GM21526 (cell line): ENCODE data around the gene PHGDH.
A peak's percentile ranks its signal among the peaks of the same experiment; 100 is the strongest.

Experiments
- ATAC-seq: cut with Tn5 transposase; IDR thresholded peaks from one replicate; pipeline ENCODE4 v1.9.1; 2021; ENCODE audit warnings: moderate library complexity; ENCODE audit not compliant: unreplicated experiment, low FRiP score

PHGDH gene

DNA sequence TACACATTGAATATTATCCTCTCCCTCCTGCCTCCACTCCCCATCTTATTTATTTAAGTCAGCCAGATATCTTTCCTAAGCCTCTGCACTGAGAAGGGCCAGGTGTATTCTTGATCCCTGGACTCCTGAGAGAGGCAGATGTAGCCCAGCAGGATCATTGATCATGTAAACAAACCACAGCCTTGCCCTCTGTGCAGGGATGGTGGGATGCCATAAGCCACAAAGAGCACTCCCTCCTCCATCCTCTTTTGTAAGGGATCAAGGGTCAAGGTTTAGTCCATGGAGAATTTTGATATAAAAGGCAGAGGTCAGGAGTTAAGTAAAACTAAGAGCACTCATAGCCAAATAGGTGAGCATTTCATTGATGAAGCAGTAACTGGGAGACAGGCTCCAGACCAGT lies 17.3 kb downstream of the PHGDH start:
- ATAC-seq, result no peak

DNA sequence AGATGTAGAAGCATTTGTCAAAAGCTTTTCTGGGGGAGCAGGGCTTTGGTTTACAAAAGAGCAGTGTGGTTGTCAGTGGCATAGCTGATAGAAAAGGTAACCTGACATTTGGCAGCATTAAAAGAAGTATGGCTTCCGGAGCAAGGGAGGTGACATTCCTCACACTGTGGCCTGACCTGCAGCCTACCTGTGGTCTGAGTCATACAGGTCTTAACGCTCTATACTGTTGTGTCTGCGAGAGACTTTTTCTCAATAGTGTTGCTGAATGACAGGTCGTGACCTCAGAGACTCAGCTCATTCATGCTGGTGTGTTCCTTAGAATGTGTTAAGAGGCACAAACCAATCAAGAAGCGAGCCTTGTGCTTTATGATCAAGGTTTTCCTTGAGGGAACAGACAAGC lies 19.3 kb downstream of the PHGDH start:
- ATAC-seq, result no peak

DNA sequence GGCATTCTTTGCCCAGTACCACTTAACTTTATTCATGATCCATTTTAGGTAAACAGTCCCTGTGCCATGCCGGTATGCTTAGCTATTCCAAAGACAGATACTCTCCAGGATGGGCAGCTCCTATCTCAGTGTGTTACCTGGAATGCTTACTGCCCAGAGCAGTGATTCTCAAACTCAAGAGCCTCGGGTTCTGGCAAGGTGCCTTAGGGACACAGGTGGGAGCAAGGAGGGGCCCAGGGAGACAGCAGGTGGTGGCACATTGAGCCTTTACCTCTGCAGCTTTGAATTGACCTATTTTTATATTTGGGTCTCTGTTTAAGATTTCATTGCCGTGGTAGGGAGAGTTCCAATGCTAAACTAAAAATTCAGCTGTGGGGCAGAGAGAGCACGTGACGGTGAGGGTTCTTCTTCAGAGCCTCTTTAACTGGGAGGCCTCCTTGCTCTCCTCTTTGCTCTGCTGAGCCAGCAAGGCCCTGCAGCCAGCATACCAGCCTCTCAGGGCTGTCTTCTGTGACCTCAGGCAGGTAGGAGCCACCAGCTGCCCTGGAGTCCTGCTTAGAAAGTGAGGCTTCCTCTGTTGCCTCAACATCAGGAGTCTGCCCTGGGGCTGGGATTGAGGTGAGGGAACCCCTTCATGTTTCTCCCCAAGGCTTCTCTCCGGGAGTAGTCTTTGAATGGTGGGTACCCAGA lies 20.2 kb downstream of the PHGDH start:
- ATAC-seq, result no peak

DNA sequence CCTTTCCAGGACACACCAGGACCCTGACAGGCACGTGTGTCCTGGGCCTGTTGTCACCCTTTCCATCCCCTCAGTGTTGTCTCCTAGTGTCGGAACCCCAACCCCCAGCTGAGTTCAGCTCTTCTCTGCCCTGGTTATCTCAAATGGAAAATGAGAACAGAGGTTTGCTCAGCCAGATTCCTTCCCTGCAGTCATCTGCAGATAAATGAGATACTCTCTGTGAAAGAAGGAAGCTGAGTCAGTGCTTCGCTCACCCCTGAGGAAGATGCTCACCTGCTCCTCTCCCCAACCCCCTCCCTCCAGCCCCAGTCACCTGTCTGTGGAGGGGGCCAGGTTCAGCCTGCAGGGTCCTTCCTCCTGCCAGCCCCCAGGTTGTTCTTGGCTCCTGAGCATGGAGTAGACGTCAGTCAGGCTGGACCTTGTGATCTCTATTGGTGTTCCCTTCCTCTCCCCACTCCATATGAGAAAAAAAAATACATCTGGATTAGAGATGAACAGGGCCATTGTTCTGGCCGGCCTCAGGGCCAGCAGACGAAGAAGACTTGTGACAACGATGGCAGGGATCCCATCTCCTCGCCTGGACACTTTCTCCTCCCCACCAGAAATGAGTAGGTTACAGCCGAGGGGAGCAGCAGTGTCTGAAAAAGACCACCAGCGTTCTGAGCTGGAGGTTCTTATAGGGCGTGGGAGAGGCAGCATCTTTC lies 20.9 kb downstream of the PHGDH start:
- no peak for ATAC-seq

DNA sequence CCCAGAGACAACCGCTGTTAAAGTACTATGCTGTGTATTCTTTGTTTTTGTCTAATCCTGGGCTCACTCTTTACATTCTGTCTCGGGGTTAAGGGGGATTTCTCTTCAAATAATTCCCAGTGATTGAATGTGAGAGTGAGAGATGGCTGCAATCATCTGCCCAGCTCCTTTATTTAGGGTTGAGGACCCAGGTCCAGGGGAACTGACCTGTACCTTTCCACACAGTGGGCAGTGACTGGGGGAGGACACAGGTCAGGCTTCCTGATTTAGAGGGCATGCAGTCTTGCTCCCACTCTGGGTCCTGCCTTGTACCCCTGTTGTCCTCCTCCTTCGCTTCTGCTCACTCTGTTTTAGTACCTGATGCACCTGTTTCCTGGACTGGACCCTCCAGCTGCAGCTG lies 22.0 kb downstream of the PHGDH start:
- no peak for ATAC-seq

DNA sequence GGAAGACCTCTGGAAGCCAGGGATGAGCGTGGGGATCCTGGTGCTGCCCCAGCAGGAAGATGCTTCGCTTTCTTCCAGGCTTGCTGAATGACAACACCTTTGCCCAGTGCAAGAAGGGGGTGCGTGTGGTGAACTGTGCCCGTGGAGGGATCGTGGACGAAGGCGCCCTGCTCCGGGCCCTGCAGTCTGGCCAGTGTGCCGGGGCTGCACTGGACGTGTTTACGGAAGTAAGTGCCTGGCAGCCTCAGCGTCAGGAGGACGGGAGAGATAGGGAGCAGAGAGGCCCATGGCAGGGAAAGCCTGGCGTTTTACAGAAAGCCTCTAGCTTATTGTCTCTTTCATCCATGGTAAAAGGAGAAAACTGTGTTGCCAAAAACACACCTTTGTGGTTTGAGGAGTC lies 23.5 kb downstream of the PHGDH start:
- no peak for ATAC-seq

DNA sequence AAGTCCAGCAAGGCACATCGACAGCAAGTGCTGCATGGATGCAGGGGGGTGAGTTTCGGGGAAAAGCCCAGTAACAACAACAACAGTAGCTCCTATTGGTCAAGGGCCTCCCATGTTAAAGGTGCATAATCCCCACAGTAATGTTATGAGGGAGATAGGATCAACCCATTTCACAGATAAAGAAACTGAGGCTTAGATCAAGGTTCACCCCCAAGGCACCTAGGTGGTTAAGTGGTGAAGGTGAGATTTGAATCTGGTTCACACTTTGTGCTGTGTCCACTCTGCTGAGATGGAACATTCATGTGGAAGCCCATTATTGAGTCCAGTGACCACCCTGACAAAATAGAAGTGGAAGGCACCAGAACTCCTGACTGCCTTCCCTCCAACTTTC lies 24.9 kb downstream of the PHGDH start:
- no peak for ATAC-seq

DNA sequence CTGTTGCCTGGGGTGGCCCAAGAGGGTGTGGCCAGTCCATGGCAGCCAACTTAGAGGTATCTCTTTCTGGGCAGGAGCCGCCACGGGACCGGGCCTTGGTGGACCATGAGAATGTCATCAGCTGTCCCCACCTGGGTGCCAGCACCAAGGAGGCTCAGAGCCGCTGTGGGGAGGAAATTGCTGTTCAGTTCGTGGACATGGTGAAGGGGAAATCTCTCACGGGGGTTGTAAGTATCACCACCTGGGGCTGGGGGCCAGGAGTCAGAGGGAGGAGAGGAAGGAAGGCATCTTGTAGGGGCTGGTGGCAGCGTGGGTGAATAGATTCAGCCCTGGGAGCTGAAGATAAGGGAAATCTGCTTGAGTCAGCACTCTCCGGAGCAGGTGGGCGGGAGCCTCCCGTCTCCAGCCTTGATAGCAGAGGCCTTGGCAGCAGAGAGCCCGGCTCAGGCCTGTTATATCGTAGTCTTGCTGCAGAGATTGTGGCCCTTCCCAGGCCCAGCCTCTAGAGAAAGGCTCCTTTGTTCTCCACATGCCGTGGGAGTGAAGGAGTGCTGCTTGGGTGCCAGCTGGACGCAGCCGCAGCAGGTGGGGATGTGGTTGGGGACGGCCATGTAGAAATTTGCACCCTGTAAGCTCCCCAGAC lies 25.4 kb downstream of the PHGDH start:
- ATAC-seq, result no peak

DNA sequence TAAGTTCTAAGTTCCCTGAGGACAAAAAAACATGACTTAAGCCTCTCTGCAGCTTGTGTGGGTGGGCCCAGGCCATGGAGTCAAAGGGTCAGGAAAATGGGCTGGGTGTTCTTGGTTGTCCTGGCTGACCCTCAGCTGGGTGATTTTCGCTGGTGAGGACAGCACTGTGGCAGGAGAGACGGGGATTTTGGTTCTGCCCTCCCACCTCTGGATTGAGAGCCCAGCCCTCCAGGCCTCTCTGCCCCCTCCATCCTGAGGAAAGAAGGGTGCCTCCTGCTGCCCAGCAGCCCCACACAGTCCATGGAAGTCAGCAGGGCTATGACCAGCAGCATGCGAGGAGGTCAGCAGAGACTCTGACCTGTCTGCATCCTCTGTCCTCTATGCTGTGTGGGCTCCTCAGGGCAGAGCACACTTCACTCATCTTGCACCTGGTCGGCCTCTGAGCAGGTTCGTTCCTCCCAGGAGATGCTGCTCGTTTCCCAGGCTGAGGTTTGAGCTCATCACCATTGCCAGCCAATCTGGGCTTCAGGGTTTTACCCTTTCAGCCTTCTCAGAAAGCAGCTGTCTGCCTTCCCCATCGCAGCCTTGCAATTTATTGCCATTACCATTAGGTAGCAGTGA lies 26.5 kb downstream of the PHGDH start:
- no peak for ATAC-seq

DNA sequence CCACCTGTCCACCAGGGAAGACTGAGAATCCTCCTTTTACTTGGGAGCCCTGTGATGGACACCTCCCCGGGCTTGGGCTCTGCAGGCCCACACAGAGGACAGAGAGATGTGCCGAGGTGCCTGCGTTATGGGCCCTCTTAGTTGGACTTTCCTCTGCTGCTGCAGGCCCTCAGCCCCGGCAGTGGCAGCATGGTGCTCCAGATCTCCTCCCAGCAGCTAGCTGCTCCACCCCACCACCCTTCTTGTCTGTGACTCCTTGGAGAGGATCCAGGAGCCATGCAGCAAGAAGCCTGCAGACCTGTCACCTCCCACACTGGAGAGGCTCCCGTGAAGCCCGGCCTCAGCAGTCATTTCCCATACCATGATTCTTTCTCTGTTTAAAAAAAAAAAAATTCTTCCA lies 27.4 kb downstream of the PHGDH start:
- no peak for ATAC-seq

DNA sequence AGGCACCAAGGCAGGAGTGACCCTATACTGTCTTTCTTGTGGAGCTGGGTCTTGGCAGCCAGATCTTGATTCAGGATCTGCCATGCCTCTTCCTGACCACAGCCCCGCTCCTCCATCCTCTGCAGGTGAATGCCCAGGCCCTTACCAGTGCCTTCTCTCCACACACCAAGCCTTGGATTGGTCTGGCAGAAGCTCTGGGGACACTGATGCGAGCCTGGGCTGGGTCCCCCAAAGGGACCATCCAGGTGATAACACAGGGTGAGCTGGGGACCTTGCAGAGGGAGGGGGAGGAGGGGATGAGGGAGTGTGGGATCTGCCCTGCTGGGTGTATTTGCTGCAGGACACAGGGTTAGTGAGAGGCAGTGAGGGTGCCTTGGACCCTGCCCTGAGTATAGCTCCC lies 28.5 kb downstream of the PHGDH start:
- ATAC-seq, result no peak

DNA sequence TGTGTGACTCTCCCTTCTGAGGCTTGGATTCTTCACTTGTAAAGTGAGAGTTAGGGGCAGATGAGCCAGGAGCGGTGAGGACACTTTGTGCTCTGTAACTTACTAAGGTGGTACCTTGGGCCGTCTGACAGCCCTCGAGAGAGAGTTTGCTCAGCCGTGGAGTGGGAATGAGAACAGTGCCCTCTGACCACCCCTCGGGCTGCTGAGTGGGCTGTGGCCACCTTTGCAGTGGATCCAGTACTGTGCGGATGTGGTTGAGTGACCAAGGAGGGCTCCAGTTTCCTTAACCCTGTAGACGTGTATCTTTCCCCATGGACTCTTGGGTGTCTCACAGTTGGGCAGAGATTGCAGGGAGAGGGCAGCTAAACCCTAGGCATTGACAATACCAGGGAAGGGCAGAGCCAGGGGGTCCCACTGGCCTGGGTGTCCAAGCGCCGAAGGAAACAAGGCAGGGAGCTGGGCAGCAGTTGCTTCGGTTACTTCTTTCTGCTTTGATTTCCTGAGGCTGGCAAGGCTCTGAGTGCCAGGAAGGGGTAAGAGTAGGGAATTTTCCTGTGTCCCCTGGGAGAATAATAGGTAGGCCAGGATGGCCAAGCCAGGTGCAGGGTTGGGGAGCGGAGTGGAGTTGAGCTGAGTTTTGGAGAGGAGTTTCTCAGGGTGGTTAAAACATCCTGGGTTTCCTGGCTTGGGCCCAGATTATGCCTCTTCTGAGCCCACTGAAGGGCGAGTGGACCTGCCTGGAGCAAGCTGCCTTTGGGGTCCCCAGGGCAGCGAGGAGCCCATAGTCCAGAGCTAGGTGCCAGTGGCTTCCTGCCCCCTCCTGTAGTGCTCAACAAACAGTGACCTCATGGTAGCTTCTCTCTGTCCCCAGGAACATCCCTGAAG lies 29.4 kb downstream of the PHGDH start:
- no peak for ATAC-seq

DNA sequence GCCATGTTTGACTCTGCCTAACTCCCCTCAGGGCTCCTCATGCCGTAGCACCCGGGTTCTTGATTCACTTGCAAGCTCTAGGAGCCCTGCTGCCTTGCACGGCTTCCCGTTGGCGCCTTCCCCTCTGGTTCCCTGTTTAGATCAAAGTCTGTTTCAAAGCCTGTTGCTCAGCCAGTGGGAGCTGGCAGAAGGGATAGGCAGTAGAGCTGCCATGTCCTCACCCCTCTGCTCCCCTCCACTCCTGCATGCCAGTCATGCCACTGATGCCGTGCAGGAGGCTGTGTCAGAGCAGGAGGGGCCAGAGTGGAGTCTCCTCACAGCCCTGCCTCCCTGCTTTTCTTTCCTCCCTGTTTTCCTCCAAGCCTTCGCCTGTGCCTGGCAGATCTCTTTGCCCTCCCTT lies 30.5 kb downstream of the PHGDH start:
- ATAC-seq, result no peak

DNA sequence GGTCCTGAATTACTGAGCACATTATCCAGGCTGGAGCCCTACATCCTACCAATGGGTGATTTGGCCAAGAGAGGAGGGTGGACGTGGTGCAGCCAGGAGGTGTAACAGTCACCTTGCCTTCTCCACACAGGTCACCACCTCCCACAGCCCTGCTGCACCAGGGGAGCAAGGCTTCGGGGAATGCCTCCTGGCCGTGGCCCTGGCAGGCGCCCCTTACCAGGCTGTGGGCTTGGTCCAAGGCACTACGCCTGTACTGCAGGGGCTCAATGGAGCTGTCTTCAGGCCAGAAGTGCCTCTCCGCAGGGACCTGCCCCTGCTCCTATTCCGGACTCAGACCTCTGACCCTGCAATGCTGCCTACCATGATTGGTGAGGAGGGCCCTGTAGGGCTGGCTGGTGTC lies 30.9 kb downstream of the PHGDH start:
- ATAC-seq, result no peak

DNA sequence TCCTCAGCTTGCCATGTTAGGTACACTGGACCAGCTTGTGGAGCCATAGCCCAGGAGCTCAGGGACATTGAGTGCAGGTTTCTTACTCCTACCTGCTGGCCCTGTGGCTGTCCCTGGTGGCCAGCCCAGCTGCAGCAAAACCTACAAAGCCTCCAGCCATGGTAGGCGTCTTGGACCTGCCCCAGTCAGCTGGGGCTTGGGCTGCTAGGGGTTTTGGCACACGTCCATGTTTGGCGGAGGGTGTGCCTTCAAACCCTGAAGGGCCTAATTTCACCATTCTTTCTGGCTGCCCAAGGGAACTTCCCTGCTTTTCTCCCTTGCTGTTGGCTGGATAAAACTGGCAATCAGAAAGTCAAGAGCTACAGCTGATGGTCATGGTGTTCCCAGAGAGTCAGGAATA lies 31.6 kb downstream of the PHGDH start:
- ATAC-seq, result no peak

DNA sequence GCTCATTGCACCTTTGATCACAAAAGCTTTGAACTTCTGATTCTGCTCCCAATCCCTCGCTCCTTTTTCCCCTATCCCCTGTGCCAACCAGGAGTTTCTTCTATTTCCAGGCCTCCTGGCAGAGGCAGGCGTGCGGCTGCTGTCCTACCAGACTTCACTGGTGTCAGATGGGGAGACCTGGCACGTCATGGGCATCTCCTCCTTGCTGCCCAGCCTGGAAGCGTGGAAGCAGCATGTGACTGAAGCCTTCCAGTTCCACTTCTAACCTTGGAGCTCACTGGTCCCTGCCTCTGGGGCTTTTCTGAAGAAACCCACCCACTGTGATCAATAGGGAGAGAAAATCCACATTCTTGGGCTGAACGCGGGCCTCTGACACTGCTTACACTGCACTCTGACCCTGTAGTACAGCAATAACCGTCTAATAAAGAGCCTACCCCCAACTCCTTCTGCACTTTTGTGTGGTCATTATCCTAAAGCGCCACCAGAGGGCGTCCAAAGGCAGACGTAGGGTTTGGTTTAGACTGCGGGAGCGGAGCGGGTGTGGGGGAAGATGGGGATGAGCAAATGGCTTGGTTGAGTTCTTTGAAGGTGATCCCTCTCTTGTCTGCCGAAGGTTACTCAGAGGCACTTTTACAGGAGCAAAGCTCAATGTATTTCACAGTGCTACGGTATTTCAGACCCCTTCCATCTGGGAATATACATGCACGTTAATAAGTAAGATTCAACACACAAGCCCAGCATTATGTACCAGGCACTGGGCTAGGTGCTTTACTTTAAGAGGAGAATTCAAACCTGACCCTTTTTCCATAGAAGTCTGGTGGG lies 32.3 kb downstream of the PHGDH start:
- peak; percentile 75 for ATAC-seq

DNA sequence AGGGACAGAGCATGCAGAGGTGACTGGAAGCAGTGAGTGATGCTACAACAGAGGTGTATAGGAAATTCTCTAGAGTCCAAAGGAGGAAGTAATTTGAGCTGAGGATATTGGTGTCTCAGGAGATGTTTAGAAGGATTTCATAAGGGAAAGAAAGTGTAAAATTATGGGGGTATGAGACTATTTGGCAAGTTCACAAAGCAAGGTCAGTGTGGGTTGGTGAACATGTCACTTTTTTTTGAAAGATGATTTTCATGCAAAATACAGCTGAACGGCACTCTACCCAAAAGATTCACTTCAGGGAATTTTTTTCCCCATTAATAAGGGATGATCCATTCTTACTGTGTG lies 32.8 kb downstream of the PHGDH start:
- ATAC-seq, result no peak

DNA sequence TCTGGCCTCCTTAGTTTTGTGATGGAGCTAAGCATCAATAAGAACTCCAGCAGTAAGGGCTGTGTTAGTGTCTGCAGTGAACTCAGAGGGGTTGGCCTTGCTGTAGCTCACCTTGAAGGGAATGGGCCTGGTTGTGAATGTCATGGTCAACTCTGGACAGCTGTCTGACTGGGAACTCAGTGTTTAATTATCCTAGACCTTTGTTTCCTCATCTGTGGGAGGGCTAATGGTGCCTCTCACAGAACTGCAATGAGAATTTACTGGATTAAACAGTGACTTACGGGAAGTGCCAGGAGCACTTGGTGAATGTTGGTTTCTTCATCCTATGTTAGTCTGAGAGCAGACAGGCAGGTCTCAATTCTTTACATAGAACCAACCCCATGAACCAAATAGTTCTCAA lies 33.3 kb downstream of the PHGDH start:
- ATAC-seq, result no peak

DNA sequence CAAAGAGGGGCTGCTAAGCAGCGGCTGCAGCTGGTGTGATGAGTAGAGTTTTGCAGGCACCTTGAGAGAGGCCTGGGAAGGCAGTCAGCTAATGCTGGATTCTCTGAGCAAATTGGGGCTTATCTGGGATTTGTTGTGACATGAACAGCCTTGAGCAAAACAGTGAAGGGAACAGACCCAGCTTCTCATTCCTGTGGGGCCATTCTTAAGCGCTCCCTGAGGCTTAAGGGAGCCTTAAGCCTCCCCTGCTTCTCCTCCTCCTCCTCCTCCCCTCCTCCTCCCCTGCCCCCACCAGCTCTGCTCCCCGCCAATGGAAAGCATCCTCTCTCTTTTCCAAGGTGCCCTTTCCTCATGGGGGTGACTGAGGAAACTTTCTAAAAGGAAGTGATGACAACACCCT lies 35.7 kb downstream of the PHGDH start:
- ATAC-seq, result no peak

DNA sequence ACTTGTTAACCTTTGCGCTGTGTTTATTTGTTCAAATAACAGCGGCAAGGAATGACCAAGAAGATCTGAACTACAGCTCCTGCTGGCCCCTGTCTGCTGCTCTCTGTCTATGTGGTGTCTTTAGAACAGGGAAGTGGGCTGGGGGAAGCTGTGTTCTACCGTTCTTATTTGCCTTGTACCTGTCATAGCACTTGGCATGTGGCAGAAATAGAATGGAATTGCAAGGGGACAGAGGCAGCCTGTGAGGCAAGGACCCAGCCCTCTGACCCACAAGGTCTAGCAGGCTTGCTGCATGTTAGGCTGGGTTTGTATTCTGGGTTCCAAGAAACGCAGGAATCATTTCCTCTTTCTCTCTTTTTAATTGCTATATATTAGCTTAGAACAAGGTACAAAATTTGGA lies 36.3 kb downstream of the PHGDH start:
- ATAC-seq, result no peak
